NCI-H187 treated with DMSO at 0.1 percent for 48 hours (cell line): ENCODE results near the gene SPATA31C2.
"Not testable (repeated sequence)": the region's sequence is repeated elsewhere in the genome, so short reads cannot be mapped to it uniquely, and the experiment has no call there.

Source experiments
- DNase-seq: peaks from one replicate; lab custom pipeline; 2025; lab: John Stamatoyannopoulos, UW

Gene SPATA31C2

GRCh38 chr9:88123413-88123812 is 14.9 kb downstream of the SPATA31C2 start:
- not testable (repeated sequence) for DNase-seq

GRCh38 chr9:88118121-88118520 is 20.2 kb downstream of the SPATA31C2 start:
- DNase-seq: not testable (repeated sequence)

- not testable (repeated sequence) for DNase-seq
Measured at GRCh38 chr9:88114968-88115612, 23.2 kb downstream of the SPATA31C2 start.

- not testable (repeated sequence) for DNase-seq
Measured at GRCh38 chr9:88114283-88114967, 23.9 kb downstream of the SPATA31C2 start.

- DNase-seq: not testable (repeated sequence)
Measured at GRCh38 chr9:88113156-88114130, 24.8 kb downstream of the SPATA31C2 start.

- no peak for DNase-seq
Measured at GRCh38 chr9:88110026-88110425, 28.2 kb downstream of the SPATA31C2 start.

- DNase-seq: no peak
Measured at GRCh38 chr9:88108779-88109178, 29.5 kb downstream of the SPATA31C2 start.

GRCh38 chr9:88106492-88106891 is 31.8 kb downstream of the SPATA31C2 start:
- no peak for DNase-seq

GRCh38 chr9:88092797-88093331 is 45.4 kb downstream of the SPATA31C2 start:
- DNase-seq: no peak

GRCh38 chr9:88090151-88090581 is 48.1 kb downstream of the SPATA31C2 start:
- no peak for DNase-seq

GRCh38 chr9:88087906-88088305 is 50.4 kb downstream of the SPATA31C2 start:
- no peak for DNase-seq

GRCh38 chr9:88085476-88085875 is 52.8 kb downstream of the SPATA31C2 start:
- DNase-seq: no peak

- no peak for DNase-seq
Measured at GRCh38 chr9:88084357-88085183, 53.7 kb downstream of the SPATA31C2 start.
